ENCODE data around the gene VPS37D. TPM values are rescaled to one million over a fixed set of nuclear protein-coding genes. Genes with fewer than 3 reads are reported as not detected.

Gene VPS37D
- polyA plus RNA-seq, 1 donor (not counting 4 experiments of a cell fraction or from before 2014, with no cell fraction given): 0.81 TPM

- H3K4me2 ChIP-seq (ENCODE audit: control insufficient read depth, extremely low read depth, insufficient read depth, low read depth, low read length): no peak overlapping the region
- no peaks in the 10 kb centered on the region for H3K79me2 ChIP-seq (ENCODE audit: control insufficient read depth, insufficient read depth, low read length)
- H2AFZ ChIP-seq (ENCODE audit: control insufficient read depth, low read length): no peak overlapping the region
- peaks cover 6% of the 10 kb centered on the region for H3K4me1 ChIP-seq (ENCODE audit: control insufficient read depth, extremely low read depth, insufficient read depth, low read length)
- no peak overlapping the region for H3K4me3 ChIP-seq (ENCODE audit: control insufficient read depth in 2 of 3, extremely low read depth in 1 of 3, insufficient read depth in 2 of 3, low read depth in 1 of 3, low read length in 3 of 3)
- no peaks in the 10 kb centered on the region for H3K9me3 ChIP-seq (ENCODE audit: control insufficient read depth, low read depth, low read length)
- DNase-seq (ENCODE audit: low read depth, low spot score) (no peak), FAIRE-seq (no peak)
- H4K20me1 ChIP-seq (ENCODE audit: control insufficient read depth, extremely low read depth, insufficient read depth, low read length): no peaks in the 10 kb centered on the region
- peaks cover 20% of the 10 kb centered on the region for H3K27me3 ChIP-seq (ENCODE audit: control insufficient read depth, extremely low read depth, insufficient read depth, low read length)
- H3K9ac ChIP-seq (ENCODE audit: control insufficient read depth, extremely low read depth, insufficient read depth, low read length): no peak overlapping the region
- dilution Hi-C loops (cut with MboI; ENCODE audit: extremely low pct_ligation_motif_present, low sequenced_read_pairs): no loop called here
- no peak overlapping the region for H3K27ac ChIP-seq (ENCODE audit: control insufficient read depth, insufficient read depth, low read length)
- no peaks in the 10 kb centered on the region for H3K9me1 ChIP-seq (ENCODE audit: control insufficient read depth, extremely low read depth, insufficient read depth, low read length)
- no peak for TF ChIP-seq CTCF (optimal IDR thresholded peaks at IDR 0.05 in 1 of 3, IDR thresholded peaks at IDR 0.05 in 1 of 3, conservative IDR thresholded peaks at IDR 0.05 in 1 of 3; ENCODE audit: extremely low read depth in 1 of 3, insufficient read depth in 2 of 3, low read length in 3 of 3)
- no peak for TF ChIP-seq EZH2 (IDR thresholded peaks at IDR 0.05; ENCODE audit: low read length)
- no peaks in the 10 kb centered on the region for H3K36me3 ChIP-seq (ENCODE audit: control insufficient read depth in 2 of 2, extremely low read depth in 1 of 2, insufficient read depth in 2 of 2, low read length in 2 of 2)
Measured at GRCh38 chr7:73631558-73631957, 36.1 kb upstream of the VPS37D start.

DNA sequence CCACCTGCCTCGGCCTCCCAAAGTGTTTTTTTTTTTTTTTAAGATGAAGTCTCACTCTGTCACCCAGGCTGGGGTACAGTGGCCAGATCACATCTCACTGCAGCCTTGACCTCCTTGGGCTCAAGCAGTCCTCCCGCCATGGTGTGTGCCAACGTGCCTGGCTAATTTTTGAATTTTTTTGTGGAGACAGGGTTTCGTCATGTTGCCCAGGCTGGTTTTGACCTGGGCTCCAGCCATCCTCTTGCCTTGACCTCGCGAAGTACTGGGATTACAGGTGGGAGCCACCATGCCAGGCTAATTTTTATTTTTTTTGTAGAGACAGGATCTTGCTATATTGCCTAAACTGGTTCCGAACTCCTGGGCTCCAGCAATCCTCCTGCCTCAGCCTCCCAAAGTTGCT, 34.3 kb upstream of the VPS37D start:
- FAIRE-seq (no peak), DNase-seq (ENCODE audit: low read depth, low spot score) (no peak)
- Histone ChIP-seq H3K9me1 (ENCODE audit: control insufficient read depth, extremely low read depth, insufficient read depth, low read length) (no peaks in the 10 kb centered on the region), H3K79me2 (ENCODE audit: control insufficient read depth, insufficient read depth, low read length) (no peaks in the 10 kb centered on the region), H4K20me1 (ENCODE audit: control insufficient read depth, extremely low read depth, insufficient read depth, low read length) (no peaks in the 10 kb centered on the region), H2AFZ (ENCODE audit: control insufficient read depth, low read length) (no peak overlapping the region), H3K4me2 (ENCODE audit: control insufficient read depth, extremely low read depth, insufficient read depth, low read depth, low read length) (no peak overlapping the region), H3K4me1 (ENCODE audit: control insufficient read depth, extremely low read depth, insufficient read depth, low read length) (peaks cover 7% of the 10 kb centered on the region), H3K36me3 (ENCODE audit: control insufficient read depth in 2 of 2, extremely low read depth in 1 of 2, insufficient read depth in 2 of 2, low read length in 2 of 2) (no peaks in the 10 kb centered on the region), H3K4me3 (ENCODE audit: control insufficient read depth in 2 of 3, extremely low read depth in 1 of 3, insufficient read depth in 2 of 3, low read depth in 1 of 3, low read length in 3 of 3) (no peak overlapping the region), H3K9me3 (ENCODE audit: control insufficient read depth, low read depth, low read length) (no peaks in the 10 kb centered on the region), H3K27me3 (ENCODE audit: control insufficient read depth, extremely low read depth, insufficient read depth, low read length) (peaks cover 10% of the 10 kb centered on the region), H3K9ac (ENCODE audit: control insufficient read depth, extremely low read depth, insufficient read depth, low read length) (no peak overlapping the region), H3K27ac (ENCODE audit: control insufficient read depth, insufficient read depth, low read length) (no peak overlapping the region)
- dilution Hi-C loops (cut with MboI; ENCODE audit: extremely low pct_ligation_motif_present, low sequenced_read_pairs): no loop called here
- TF ChIP-seq CTCF (optimal IDR thresholded peaks at IDR 0.05 in 1 of 3, IDR thresholded peaks at IDR 0.05 in 1 of 3, conservative IDR thresholded peaks at IDR 0.05 in 1 of 3; ENCODE audit: extremely low read depth in 1 of 3, insufficient read depth in 2 of 3, low read length in 3 of 3) (no peak), EZH2 (IDR thresholded peaks at IDR 0.05; ENCODE audit: low read length) (no peak)
